ENCODE data around the gene ABHD3. TPM values are rescaled to one million over a fixed set of nuclear protein-coding genes. Genes with fewer than 3 reads are reported as not detected.
"Not testable (repeated sequence)": the region's sequence is repeated elsewhere in the genome, so short reads cannot be mapped to it uniquely, and the experiment has no call there.

Gene ABHD3
- total RNA-seq, 2 donors from 2014 or later, result 8.4 to 10.3 TPM

- intact Hi-C loops (cut with DNase I), result loop anchor here in 1 of 2 donors (5.0 kb wide), 1 partner anchor 1888 kb away; no protein-coding TSS in a partner anchor
- DNase-seq (ENCODE audit: low spot score), result no peak
Measured at GRCh38 chr18:21714474-21714873, 9.9 kb upstream of the ABHD3 start.

DNA sequence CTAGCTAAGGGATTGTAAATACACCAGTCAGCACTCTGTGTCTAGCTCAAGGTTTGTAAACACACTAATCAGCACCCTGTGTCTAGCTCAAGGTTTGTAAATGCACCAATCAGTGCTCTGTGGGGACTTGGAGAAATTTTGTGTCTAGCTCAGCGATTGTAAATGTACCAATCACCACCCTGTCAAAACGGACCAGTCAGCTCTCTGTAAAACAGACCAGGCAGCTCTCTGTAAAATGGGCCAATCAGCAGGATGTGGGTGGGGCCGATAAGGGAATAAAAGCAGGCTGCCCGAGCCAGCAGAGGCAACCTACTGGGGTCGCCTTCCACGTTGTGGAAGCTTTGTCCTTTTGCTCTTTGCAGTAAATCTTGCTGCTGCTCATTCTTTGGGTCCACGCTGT is 2.6 kb upstream of the ABHD3 start:
- intact Hi-C loops (cut with DNase I), result not testable (repeated sequence)

GRCh38 chr18:21706386-21706865 is 1.9 kb upstream of the ABHD3 start:
- intact Hi-C loops (cut with DNase I), result no loop called here
- DNase-seq (ENCODE audit: low spot score), result no peak

More for the DNA sequence above, 2.6 kb upstream of the ABHD3 start:
- not testable (repeated sequence) for DNase-seq (ENCODE audit: low spot score)

DNA sequence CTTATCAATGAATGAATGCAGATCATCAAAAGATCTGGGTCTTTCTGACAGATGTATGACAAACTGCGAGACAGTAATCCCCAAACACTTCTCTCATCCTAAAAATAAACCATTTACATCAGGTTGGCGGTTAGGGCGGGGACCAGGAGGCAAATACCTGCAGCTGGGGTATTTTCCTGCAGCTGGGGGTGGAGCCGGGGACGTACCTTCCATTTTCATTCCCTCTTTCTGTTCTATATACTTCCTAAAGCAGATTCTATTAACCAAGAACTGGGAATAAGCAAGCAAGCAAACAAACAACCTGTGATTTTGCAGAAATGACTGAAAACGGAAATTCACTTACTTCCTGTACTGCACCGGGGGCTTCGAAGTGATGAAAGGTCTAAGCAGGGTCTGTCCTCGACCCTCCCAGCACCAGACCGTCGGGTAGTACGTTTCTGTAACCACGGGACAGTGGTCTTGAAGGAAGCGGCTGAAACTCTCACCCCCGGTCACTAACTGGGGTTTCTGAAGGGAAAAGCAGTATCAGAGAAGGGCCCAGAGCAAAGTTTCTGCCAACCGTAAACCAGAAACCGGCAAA is 1.2 kb downstream of the ABHD3 start:
- intact Hi-C loops (cut with DNase I), result no loop called here

GRCh38 chr18:21702602-21703001 is 2.0 kb downstream of the ABHD3 start:
- no peak for DNase-seq (ENCODE audit: low spot score)
- intact Hi-C loops (cut with DNase I), result no loop called here

More for the DNA sequence above, 1.2 kb downstream of the ABHD3 start:
- no peak for DNase-seq (ENCODE audit: low spot score)

DNA sequence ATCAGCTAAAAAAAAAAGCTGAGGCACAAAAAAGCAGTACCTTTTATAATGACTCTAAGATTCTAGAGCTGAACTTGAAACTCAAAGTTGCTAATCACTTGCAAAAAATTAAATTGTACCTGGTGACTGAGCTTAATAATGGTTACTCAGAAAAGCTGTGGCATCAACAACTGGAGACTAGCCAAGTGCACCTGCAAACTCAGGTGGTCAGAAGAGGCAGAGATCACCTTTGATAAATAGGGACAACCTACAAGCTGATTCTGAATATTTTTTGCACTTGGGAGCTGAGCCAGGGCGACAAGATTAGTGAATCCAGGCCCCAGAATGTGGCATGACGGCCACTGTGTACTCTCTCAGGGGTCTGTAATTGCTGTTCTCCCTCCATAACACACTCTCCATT is 3.0 kb downstream of the ABHD3 start:
- DNase-seq (ENCODE audit: low spot score), result no peak
- intact Hi-C loops (cut with DNase I), result no loop called here

DNA sequence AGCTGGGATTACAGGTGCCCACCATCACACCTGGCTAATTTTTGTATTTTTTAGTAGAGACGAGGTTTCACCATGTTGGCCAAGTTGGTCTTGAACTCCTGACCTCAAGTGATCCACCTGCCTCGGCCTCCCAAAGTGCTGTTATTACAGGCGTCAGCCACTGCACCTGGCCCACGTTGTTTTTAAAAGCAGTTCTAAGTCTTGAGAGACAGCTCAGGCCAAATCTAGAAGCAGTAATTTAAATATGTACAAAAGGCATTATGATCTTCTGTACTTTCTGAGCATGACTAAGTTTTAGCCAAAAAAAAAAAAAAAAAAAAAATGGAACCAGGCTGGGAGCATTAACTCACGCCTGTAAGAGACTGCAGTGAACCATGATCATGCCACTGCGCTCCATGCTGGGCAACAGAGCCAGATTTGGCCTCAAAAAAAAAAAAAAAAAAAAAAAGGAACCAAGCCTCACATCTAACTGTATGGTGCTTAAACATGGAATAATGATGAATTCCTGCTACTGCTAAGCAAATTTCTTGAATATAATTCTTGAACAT is 4.0 kb downstream of the ABHD3 start:
- intact Hi-C loops (cut with DNase I), result no loop called here
- DNase-seq (ENCODE audit: low spot score), result no peak

DNA sequence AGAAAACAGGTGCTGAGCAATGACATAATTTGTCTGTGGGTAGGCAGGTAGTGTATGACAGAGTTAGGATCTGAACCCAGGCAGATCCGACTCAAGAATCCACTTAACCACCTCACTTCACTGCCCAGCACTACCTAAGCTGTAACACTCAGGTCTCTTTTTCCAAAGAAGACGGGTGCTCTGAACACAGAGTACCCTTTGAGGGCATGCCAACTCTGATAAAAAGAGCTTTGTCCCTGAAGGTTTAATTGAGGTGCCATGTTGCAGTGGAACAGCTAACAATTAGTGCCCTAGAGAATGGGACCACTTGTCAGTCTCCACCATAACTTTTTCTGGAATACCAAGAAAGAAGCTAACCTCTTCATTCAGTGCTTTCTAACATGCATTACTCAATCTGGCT is 11.3 kb downstream of the ABHD3 start:
- intact Hi-C loops (cut with DNase I), result no loop called here
- no peak for DNase-seq (ENCODE audit: low spot score)

DNA sequence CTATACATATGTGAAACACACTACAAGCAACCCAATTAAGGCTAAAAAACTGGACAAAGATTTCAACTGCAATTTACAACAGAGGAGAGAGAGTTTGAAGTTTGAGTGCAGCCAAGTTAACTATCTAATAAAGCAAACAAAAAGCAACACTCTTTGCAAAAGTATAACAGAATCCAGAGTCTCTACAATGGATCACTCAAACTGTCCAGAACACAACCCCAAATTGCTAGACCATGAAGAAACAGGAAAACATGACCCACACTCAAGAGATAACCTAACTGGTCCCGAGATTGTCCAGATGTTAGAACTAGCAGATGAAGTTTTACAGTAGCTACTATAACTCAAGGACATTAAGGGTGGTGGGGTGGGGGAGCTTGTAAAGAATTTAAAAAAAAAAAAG is 14.8 kb downstream of the ABHD3 start:
- intact Hi-C loops (cut with DNase I), result no loop called here
- DNase-seq (ENCODE audit: low spot score), result no peak

DNA sequence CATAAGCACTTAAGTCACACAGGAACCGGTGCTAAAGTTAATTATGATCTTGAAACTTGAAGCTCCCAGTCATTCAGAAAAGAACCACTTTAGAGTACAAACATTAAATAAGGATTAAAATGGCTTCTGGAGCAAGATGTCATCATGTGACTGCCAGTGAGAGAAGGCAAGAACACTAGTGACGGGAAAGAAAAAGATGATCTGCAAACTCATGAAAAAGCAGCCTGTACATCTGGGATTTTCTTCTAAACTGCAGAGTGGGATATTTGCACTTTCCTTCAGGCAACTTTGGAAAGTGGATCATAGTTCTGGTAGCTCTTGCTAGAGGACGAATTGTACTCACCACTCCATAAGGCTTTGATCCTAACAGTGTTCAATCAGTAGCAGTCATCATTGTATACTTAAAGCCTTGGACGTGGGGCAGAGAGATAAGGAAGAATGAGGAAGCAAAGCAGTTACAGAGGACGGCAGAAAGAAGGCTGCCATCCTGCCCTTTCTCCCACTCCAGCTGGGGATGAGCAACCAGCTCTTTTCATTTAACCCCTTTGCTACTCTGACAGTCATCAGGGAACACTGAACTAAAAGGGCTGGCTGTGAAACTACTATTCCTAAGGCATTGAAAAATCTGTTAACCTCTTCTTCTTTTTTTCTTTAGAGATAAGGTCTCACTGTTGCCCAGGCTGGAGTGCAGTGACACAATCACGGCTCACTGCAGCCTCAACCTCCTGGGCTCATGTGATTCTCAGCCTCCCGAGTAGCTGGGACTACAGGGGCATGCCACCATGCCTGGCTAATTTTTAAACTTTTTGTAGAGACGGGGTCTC is 18.1 kb downstream of the ABHD3 start:
- intact Hi-C loops (cut with DNase I), result no loop called here
- DNase-seq (ENCODE audit: low spot score), result no peak

DNA sequence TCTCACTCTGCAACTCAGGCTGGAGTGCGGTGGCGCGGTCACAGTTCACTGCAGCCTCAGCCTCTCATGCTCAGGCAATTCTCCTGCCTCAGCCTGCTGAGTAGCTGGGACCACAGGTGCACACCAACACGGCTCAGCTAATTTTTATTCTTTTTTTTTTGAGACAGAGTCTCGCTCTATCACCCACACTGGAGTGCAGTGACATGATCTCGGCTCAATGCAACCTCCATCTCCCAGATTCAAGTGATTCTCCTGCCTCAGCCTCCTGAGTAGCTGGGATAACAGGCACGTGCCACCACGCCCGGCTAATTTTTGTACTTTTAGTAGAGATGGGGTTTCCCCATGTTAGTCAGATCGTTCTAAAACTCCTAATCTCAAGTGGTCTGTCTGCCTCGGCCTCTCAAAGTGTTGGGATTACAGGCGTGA is 19.0 kb downstream of the ABHD3 start:
- intact Hi-C loops (cut with DNase I); DNase-seq (ENCODE audit: low spot score): not testable (repeated sequence)

DNA sequence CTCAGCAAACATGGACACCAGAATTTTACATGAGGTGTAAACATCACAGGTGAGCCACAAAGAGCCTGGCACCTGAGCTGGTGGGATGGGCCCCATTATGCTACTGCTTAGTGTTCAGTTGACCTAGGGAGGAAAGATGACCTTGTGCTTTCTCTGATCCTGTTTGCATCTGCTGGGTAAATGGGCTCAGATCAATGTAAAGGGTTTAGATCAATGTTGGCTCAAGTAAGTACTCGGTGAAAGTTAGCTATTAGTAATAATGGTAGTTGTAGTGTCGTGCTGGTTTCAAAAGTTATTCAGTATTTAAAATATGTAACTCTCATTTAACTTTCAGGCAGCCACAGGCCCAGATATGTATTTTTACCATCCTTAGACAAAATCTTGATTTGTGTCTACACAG is 19.8 kb downstream of the ABHD3 start:
- intact Hi-C loops (cut with DNase I), result no loop called here
- DNase-seq (ENCODE audit: low spot score), result no peak

- DNase-seq (ENCODE audit: low spot score), result no peak
- intact Hi-C loops (cut with DNase I), result no loop called here
Measured at GRCh38 chr18:21682371-21683051, 22.1 kb downstream of the ABHD3 start.

- no peak for DNase-seq (ENCODE audit: low spot score)
- intact Hi-C loops (cut with DNase I), result no loop called here
Measured at GRCh38 chr18:21680161-21680560, 24.4 kb downstream of the ABHD3 start.

GRCh38 chr18:21678859-21679258 is 25.7 kb downstream of the ABHD3 start:
- DNase-seq (ENCODE audit: low spot score), result no peak
- intact Hi-C loops (cut with DNase I), result no loop called here

DNA sequence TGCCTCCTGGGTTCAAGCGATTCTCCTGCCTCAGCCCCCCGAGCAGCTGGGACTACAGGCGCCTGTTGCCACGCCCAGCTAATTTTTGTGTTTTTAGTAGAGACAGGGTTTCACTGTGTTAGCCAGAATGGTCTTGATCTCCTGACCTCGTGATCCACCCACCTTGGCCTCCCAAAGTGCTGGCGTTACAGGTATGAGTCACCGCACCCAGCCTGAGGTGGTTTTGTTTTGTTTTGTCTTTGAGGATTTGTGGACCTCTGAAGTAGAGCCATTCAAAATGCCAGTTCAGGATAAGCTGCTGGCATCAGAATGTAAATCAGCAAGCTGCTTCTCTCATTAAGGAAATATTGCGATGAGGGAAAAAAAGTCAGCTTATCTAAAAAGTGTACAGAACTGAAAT is 29.2 kb downstream of the ABHD3 start:
- DNase-seq (ENCODE audit: low spot score); intact Hi-C loops (cut with DNase I): not testable (repeated sequence)

GRCh38 chr18:21672521-21673267 is 31.9 kb downstream of the ABHD3 start:
- intact Hi-C loops (cut with DNase I), result no loop called here
- DNase-seq (ENCODE audit: low spot score), result no peak

DNA sequence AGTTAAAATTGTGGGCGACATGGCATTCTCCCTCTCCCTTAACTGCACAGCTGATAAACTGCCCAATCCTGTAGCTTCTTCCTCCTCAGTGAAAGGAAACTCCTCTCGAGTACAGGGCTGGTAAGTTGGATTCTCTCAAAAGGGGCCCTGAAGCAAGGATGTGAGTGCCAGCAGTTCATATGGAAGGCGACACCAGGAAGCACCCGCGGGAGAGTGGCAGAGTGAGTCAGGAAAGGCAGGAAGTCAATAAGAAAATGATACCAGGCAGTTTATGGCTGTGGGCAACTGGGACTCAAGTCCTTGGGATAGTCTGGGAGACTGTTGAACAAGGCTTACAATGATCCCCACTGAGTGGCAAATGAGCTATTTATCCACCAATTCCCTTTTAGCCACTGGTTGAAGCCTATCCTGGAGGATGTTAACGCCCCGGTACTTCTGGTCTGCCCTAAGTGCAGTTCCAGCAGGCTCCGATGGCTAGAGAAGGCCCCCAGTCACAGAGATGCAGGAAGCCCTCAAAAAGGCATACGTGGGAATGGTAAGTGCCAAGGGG is 34.8 kb downstream of the ABHD3 start:
- DNase-seq (ENCODE audit: low spot score), result no peak
- intact Hi-C loops (cut with DNase I), result no loop called here

- intact Hi-C loops (cut with DNase I), result no loop called here
- no peak for DNase-seq (ENCODE audit: low spot score)
Measured at GRCh38 chr18:21664069-21664468, 40.5 kb downstream of the ABHD3 start.

All from posterior vena cava (tissue), 2 donors.